ENCODE measurements around the gene CBFA2T3.

Gene CBFA2T3

GRCh38 chr16:88931373-88931900 is 45.6 kb downstream of the CBFA2T3 start:
- Histone ChIP-seq H4K20me1 (ENCODE audit: insufficient read depth, low read length) (peaks cover 82% of the 10 kb centered on the region), H3K4me1 (ENCODE audit: low read length) (peaks cover 9% of the 10 kb centered on the region), H3K9me3 (ENCODE audit: insufficient read depth, low read length) (no peaks in the 10 kb centered on the region), H2AFZ (ENCODE audit: low read depth, low read length) (no peak overlapping the region), H3K79me2 (ENCODE audit: low read length) (peaks cover 93% of the 10 kb centered on the region), H3K36me3 (replicated peaks; ENCODE audit: low read depth, low read length) (peaks cover 5% of the 10 kb centered on the region), H3K27me3 (ENCODE audit: low read depth, low read length) (no peaks in the 10 kb centered on the region), H3K27ac (ENCODE audit: low read length) (no peak overlapping the region), H3K4me2 (ENCODE audit: low read length) (no peak overlapping the region), H3K9ac (ENCODE audit: low read length) (no peak overlapping the region), H3K4me3 (ENCODE audit: low read length) (no peak overlapping the region)
- TF ChIP-seq CTCF (IDR thresholded peaks at IDR 0.05; ENCODE audit: low read depth, low read length): no peak

GRCh38 chr16:88930716-88931115 is 46.3 kb downstream of the CBFA2T3 start:
- H4K20me1 ChIP-seq (ENCODE audit: insufficient read depth, low read length): peaks cover 82% of the 10 kb centered on the region
- no peaks in the 10 kb centered on the region for H3K27me3 ChIP-seq (ENCODE audit: low read depth, low read length)
- H3K4me1 ChIP-seq (ENCODE audit: low read length): peaks cover 9% of the 10 kb centered on the region
- no peak overlapping the region for H3K27ac ChIP-seq (ENCODE audit: low read length)
- peaks cover 93% of the 10 kb centered on the region for H3K79me2 ChIP-seq (ENCODE audit: low read length)
- TF ChIP-seq EZH2phosphoT487 (IDR thresholded peaks at IDR 0.05; ENCODE audit: low read depth): no peak
- TF ChIP-seq CTCF (IDR thresholded peaks at IDR 0.05; ENCODE audit: low read depth, low read length): no peak
- H2AFZ ChIP-seq (ENCODE audit: low read depth, low read length): no peak overlapping the region
- no peak overlapping the region for H3K9ac ChIP-seq (ENCODE audit: low read length)
- H3K4me3 ChIP-seq (ENCODE audit: low read length): no peak overlapping the region
- no peak overlapping the region for H3K4me2 ChIP-seq (ENCODE audit: low read length)
- no peaks in the 10 kb centered on the region for H3K9me3 ChIP-seq (ENCODE audit: insufficient read depth, low read length)
- H3K36me3 ChIP-seq (replicated peaks; ENCODE audit: low read depth, low read length): peaks cover 11% of the 10 kb centered on the region

GRCh38 chr16:88929091-88929445 is 47.9 kb downstream of the CBFA2T3 start:
- Histone ChIP-seq H4K20me1 (ENCODE audit: insufficient read depth, low read length) (peaks cover 84% of the 10 kb centered on the region), H3K27me3 (ENCODE audit: low read depth, low read length) (no peaks in the 10 kb centered on the region), H3K4me3 (ENCODE audit: low read length) (no peak overlapping the region), H3K36me3 (replicated peaks; ENCODE audit: low read depth, low read length) (peaks cover 11% of the 10 kb centered on the region), H3K4me2 (ENCODE audit: low read length) (no peak overlapping the region), H3K9me3 (ENCODE audit: insufficient read depth, low read length) (no peaks in the 10 kb centered on the region), H3K79me2 (ENCODE audit: low read length) (peaks cover 92% of the 10 kb centered on the region), H3K4me1 (ENCODE audit: low read length) (peaks cover 13% of the 10 kb centered on the region), H3K9ac (ENCODE audit: low read length) (no peak overlapping the region), H3K27ac (ENCODE audit: low read length) (no peak overlapping the region), H2AFZ (ENCODE audit: low read depth, low read length) (no peak overlapping the region)
- TF ChIP-seq CTCF (IDR thresholded peaks at IDR 0.05; ENCODE audit: low read depth, low read length) (no peak), EZH2phosphoT487 (IDR thresholded peaks at IDR 0.05; ENCODE audit: low read depth) (no peak)

- H2AFZ ChIP-seq (ENCODE audit: low read depth, low read length): no peak overlapping the region
- no peaks in the 10 kb centered on the region for H3K27me3 ChIP-seq (ENCODE audit: low read depth, low read length)
- peaks cover 13% of the 10 kb centered on the region for H3K4me1 ChIP-seq (ENCODE audit: low read length)
- TF ChIP-seq EZH2phosphoT487 (IDR thresholded peaks at IDR 0.05; ENCODE audit: low read depth): no peak
- no peak for TF ChIP-seq CTCF (IDR thresholded peaks at IDR 0.05; ENCODE audit: low read depth, low read length)
- H3K9me3 ChIP-seq (ENCODE audit: insufficient read depth, low read length): no peaks in the 10 kb centered on the region
- no peak overlapping the region for H3K4me3 ChIP-seq (ENCODE audit: low read length)
- H3K27ac ChIP-seq (ENCODE audit: low read length): no peak overlapping the region
- H3K36me3 ChIP-seq (replicated peaks; ENCODE audit: low read depth, low read length): peaks cover 11% of the 10 kb centered on the region
- H4K20me1 ChIP-seq (ENCODE audit: insufficient read depth, low read length): peaks cover 88% of the 10 kb centered on the region
- no peak overlapping the region for H3K9ac ChIP-seq (ENCODE audit: low read length)
- peaks cover 91% of the 10 kb centered on the region for H3K79me2 ChIP-seq (ENCODE audit: low read length)
- no peak overlapping the region for H3K4me2 ChIP-seq (ENCODE audit: low read length)
Measured at GRCh38 chr16:88928405-88929090, 48.5 kb downstream of the CBFA2T3 start.
